Activated CD4-positive, alpha-beta T cell treated with anti-CD3 and anti-CD28 coated beads, Interleukin-2, amount 50 U/mL, for 4 hours (primary cell): ENCODE measurements around the gene AIPL1.
"Not testable (repeated sequence)": the region's sequence is repeated elsewhere in the genome, so short reads cannot be mapped to it uniquely, and the experiment has no call there.

Source experiments
- DNase-seq, 2 experiments: peaks; one replicate each; pipeline ENCODE4 v3.0.0-alpha.2; 2020

AIPL1 gene, protein sequence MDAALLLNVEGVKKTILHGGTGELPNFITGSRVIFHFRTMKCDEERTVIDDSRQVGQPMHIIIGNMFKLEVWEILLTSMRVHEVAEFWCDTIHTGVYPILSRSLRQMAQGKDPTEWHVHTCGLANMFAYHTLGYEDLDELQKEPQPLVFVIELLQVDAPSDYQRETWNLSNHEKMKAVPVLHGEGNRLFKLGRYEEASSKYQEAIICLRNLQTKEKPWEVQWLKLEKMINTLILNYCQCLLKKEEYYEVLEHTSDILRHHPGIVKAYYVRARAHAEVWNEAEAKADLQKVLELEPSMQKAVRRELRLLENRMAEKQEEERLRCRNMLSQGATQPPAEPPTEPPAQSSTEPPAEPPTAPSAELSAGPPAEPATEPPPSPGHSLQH

DNA sequence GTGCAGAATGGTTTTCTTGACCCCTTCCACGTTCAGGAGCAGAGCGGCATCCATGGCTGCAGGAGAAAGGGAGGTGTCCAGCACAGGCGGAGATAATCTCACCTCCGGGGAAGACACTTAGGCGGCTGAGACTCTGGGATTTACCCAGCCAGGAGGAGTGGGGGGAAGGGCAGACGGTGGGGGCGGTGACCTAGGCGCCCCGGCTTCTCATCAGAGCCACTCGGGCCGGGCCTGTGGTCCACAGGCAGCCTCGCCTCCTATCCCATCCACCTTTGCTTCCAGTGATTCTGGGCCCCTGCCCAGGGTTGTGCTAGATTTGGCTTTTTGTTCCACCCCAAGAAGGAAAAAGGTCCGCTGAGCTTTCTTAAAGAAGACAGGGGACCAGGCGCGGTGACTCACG is at the start of gene AIPL1:
Gene AIPL1, minus strand, starts transcription at position 71 of the 400 bp plus-strand sequence. Its CDS starts 17 bp downstream, at position 54.
- no peak for DNase-seq

DNA sequence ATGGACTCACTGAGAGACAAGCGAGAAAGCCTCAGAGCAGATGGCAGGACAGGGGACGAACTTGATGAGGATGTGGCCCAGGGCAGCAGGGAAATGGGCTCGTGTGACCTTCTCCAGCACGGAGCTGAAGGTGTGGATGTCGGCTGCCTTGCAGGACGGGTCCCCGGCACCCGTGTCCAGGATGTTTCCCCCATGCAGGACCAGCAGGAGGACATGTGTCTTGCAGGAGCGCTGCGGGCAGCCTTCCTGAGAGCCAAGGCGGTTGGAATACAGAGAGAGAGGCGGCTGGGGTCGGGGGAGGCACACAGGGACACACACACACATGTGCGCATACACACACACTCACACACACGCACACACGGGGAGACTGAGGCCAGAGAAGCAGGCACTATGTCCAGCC is 48.6 kb upstream of the AIPL1 start:
- DNase-seq, result no peak

GRCh38 chr17:6482796-6483195 is 47.9 kb upstream of the AIPL1 start:
- not testable (repeated sequence) for DNase-seq

DNA sequence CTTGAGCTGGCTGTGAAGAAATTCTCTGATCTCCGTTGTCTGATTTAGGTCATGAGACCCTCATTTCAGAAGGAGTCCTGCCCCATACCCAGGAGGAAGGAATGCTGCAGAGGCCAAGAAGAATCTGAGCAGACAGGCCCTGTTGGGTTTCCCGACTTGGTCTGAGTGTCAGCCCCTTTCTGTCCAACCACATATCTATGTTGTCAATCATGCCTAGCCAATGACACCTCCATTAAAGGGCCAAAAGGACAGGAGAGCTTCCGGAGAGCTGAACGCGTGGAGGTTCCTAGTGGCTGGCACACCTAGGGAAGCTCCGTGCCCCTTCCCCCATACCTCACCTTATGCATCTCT is 47.2 kb upstream of the AIPL1 start:
- no peak for DNase-seq

- DNase-seq, result no peak
Measured at GRCh38 chr17:6480303-6480675, 45.4 kb upstream of the AIPL1 start.

GRCh38 chr17:6479622-6480302 is 44.8 kb upstream of the AIPL1 start:
- no peak for DNase-seq

GRCh38 chr17:6478486-6478885 is 43.6 kb upstream of the AIPL1 start:
- DNase-seq, result no peak

- DNase-seq, result no peak
Measured at GRCh38 chr17:6477831-6478383, 43.0 kb upstream of the AIPL1 start.

DNA sequence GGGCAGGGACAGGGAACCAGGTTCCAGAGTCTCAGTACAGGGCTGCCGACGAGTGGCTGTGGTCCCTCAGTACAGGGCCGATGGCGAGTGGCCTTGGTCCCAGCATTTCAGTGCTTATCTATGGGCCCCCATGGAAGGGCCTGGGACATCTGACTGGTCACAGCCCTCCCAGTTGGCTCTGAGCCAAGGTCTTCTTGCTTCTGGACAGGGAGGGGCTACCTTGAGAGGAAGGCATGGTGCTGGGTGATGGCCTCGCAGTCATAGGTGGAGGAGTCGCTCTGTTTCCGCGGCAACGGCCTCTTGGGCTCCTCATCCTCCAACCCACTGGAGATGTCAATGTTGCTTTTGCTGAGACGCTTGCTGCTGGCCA is 41.9 kb upstream of the AIPL1 start:
- no peak for DNase-seq

DNA sequence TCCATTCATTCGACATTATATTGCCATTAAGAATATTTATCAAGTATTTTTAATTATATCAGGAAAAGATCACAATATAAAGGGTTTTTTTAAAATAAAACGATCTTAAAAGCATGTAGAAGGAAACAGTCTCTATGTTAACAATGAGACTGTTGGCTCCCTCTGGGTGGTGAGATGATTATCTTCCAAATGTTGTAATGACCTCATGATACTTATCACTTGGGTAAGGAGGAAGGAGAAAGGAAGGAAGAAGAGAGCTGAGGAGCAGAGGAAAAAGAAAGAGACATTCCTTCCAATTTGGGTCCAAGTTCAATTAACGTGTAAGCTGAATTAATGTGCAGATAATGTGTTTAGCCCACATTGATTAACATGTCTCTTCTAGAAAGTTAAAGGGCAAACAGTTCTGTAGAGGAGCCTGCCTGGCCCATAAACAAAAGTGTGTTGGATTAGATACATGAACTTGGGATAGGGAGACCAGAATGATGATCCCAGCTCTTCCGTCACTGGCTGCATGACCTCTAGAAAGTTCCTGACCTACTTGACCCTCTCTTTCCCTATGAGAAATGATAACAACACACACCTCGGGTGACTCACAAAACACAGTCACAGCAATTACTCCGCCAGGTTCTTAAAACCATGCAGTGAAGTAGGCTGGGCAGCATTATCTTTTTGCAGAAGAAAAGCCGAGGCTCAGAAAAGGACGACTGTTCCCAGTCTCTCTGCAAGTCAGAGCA is 41.3 kb upstream of the AIPL1 start:
- no peak for DNase-seq

- DNase-seq, result no peak
Measured at GRCh38 chr17:6475411-6475810, 40.5 kb upstream of the AIPL1 start.

GRCh38 chr17:6474906-6475305 is 40.0 kb upstream of the AIPL1 start:
- DNase-seq, result no peak

DNA sequence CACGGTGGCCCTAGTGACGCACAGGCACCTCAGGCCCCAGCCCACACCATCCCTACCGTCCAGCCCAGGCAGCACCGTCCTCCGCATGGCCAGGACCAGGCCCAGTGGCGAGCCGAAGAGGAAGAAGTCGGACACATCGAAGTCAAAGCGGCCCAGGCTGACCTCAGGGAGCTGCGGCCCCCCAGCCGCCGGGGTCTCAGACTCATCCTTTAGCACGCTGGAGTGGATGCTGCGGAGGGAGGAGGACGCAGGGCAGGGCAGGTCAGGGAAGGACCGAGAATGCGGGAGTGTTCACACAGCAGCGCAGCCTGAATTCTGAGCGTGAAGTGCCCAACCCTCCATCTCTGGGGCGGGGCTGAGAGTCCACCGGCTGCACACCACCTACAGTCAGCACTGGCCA is 39.5 kb upstream of the AIPL1 start:
- DNase-seq, result no peak

GRCh38 chr17:6473128-6473767 is 38.3 kb upstream of the AIPL1 start:
- peak; percentile 59 for DNase-seq

DNA sequence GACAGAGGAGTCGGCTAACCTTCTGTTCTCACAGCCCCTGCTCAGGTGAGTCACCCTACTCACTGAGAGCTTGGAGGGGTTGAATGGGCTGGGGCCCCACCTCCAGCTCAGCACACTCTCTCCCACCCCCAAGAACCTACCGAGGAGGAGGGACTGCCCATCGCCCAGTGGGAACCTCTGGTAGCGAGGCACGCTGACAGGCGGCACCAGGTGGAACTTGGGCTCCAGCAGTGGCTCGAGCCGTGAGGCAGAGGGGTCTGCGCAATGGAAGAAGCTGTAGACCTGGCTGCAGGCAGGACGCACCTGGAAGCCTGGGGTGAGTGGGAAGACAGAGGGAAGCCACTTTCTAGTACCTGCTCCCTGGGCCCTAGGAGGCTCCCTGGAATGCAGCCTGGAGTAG is 37.6 kb upstream of the AIPL1 start:
- no peak for DNase-seq

DNA sequence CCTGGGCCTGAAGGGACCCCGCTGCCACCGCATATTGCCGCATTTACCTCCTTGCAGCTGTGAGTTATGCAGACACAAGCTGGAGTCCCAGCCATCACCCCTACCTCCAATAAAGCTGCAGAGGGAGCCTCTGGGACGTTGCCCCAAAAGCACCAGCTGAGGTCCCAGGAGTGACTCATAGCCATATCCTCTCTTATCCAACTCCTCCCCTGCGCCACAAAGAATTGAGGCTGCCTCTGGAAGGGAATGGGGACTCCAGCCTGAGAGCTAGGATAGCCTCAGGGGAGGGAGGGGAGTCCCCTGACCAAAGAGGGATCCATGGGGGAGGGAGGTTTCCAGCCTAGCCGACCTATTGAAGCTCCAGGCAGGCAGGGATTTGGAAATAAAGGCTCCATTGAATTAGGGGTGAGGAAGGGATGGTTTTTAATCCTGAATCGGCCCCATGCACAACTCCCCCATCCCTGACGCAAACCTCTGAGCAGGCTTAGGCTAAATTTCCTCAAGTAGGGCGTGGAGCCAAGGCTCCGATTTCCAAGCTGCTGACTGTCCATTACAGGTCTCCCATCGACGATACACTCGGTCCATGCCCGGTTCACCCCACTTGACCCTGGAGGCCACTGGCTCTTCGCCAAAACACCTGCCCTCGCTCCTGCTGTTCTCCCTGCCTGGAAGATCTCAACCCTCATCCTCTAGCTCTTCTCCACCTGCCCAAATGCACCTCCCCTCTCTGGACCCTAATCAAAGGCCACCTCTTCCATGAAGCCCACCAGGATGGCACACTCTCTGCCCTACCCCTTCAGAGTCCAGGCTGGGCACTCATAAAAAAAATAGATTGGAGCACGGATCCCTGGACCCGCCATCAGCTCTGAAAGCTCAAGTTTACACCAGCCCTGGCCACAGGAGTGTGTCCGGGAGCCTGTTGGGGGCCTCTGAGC is 36.9 kb upstream of the AIPL1 start:
- DNase-seq, result no peak

DNA sequence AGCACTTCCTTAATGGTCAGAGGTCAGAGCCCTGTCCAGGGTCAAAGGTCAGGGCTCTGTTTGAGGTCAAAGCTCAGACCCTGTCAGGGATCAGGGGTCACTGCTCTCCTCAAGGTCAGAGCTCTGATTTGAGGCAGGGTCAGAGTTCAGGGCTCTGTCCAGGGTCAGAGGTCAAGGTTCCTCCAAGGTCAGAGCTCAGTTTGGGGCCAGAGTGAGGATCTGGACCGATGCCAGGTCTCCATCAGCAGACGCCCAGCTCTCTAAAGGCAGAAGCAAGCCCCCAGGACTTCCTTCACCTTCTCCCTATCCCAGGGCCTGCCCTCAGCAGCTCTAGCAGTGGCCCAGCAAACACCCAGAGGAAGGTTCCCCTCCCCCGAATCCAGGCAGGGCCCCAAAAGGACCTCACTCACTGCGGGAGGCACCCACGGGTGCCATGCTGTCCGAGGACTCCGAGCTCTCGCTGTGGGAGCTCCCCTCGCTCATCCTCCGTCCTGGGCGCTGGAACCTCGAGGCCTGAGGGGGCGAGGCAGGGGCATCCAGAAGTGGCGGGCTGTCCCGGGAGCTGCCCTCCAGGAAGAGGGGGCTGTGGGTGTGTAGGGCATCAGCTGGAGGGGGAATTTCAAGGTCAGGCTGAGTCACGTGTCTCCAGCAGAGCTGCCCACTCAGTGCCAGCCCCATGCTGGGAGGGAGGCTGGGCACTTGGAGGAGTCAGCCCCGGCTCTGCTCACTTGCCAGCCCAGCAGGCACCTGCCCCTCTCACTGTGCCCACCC is 36.0 kb upstream of the AIPL1 start:
- no peak for DNase-seq

- no peak for DNase-seq
Measured at GRCh38 chr17:6470146-6470718, 35.3 kb upstream of the AIPL1 start.

GRCh38 chr17:6468051-6468790 is 33.3 kb upstream of the AIPL1 start:
- DNase-seq, result no peak

- DNase-seq, result no peak
Measured at GRCh38 chr17:6467567-6467966, 32.6 kb upstream of the AIPL1 start.
